HepG2 (cell line): ENCODE data around the gene TLL2. TPM values are rescaled to one million over a fixed set of nuclear protein-coding genes. Genes with fewer than 3 reads are reported as not detected.
A peak's percentile ranks its signal among the peaks of the same experiment; 100 is the strongest.

Experiments
- BCL6 ChIP-seq: IDR thresholded peaks from 2 replicates; pipeline ENCODE4 v1.6.1; 2016; ENCODE audit warnings: missing genetic modification reagents, missing compliant biosample characterization
- CBX1 ChIP-seq: IDR thresholded peaks from one replicate; pipeline ENCODE4 v1.6.1; 2016; ENCODE audit warnings: antibody characterized with exemption, low read depth
- CBX2 ChIP-seq, 2 experiments: fragments of 200-600 bp in 1 of 2; sonication (generic); formaldehyde crosslinking in 1 of 2; IDR thresholded peaks; 2 replicates each; pipeline versions ENCODE4 v1.7.0 to v1.8.1; 2018 to 2022; ENCODE audit warnings: low read depth in 2 of 2, low read length in 1 of 2, mild to moderate bottlenecking in 1 of 2, missing genetic modification reagents in 1 of 2
- CENPX ChIP-seq: sonication (generic); formaldehyde crosslinking; IDR thresholded peaks from 2 replicates; pipeline ENCODE4 v1.9.0; 2021; ENCODE audit warnings: mild to moderate bottlenecking, missing genetic modification reagents, moderate library complexity
- CHCHD3 ChIP-seq: sonication (generic); formaldehyde crosslinking; IDR thresholded peaks from 2 replicates; pipeline ENCODE4 v1.8.0; 2022; ENCODE audit warnings: mild to moderate bottlenecking, missing genetic modification reagents, moderate library complexity
- FOXA3 ChIP-seq: IDR thresholded peaks from 2 replicates; pipeline ENCODE4 v1.6.1; 2016; ENCODE audit warnings: missing genetic modification reagents, missing compliant biosample characterization
- FOXO4 ChIP-seq: sonication (generic); formaldehyde crosslinking; conservative IDR thresholded peaks from 2 replicates; pipeline ENCODE4 v1.8.1; 2023; ENCODE audit warnings: missing genetic modification reagents
- HMGXB4 ChIP-seq, 2 experiments: sonication (generic) in 1 of 2; formaldehyde crosslinking in 1 of 2; IDR thresholded peaks; 2 replicates each; pipeline versions ENCODE4 v1.4.0 to v1.6.1; 2018 to 2020; ENCODE audit warnings: missing genetic modification reagents in 2 of 2, borderline replicate concordance in 1 of 2, low read depth in 1 of 2, mild to moderate bottlenecking in 1 of 2, missing biosample characterization in 1 of 2
- KLF16 ChIP-seq, 2 experiments: sonication (generic) in 1 of 2; formaldehyde crosslinking in 1 of 2; IDR thresholded peaks; 2 replicates each; pipeline versions ENCODE4 v1.6.1 to v1.8.0; 2016 to 2023; ENCODE audit warnings: missing genetic modification reagents in 2 of 2, missing compliant biosample characterization in 1 of 2
- MYNN ChIP-seq: sonication (generic); formaldehyde crosslinking; IDR thresholded peaks from 2 replicates; pipeline ENCODE4 v1.4.0; 2020; ENCODE audit warnings: mild to moderate bottlenecking, low read depth, missing genetic modification reagents
- NCOA2 ChIP-seq: sonication (generic); formaldehyde crosslinking; IDR thresholded peaks from 2 replicates; pipeline ENCODE4 v1.8.0; 2022; ENCODE audit warnings: inconsistent platforms
- RARG ChIP-seq: sonication (generic); formaldehyde crosslinking; IDR thresholded peaks from 2 replicates; pipeline ENCODE4 v1.4.0; 2020; ENCODE audit warnings: low read depth, mild to moderate bottlenecking, missing genetic modification reagents
- REL ChIP-seq: sonication (generic); formaldehyde crosslinking; conservative IDR thresholded peaks from 2 replicates; pipeline ENCODE4 v1.8.0; 2022; ENCODE audit warnings: mild to moderate bottlenecking, missing genetic modification reagents, moderate library complexity
- SAFB2 ChIP-seq: sonication (generic); formaldehyde crosslinking; IDR thresholded peaks from 2 replicates; pipeline ENCODE4 v1.5.1; 2020; ENCODE audit warnings: missing genetic modification reagents, low read depth, mild to moderate bottlenecking, borderline replicate concordance
- YEATS4 ChIP-seq: sonication (generic); formaldehyde crosslinking; IDR thresholded peaks from 2 replicates; pipeline ENCODE4 v1.4.0; 2020; ENCODE audit warnings: missing genetic modification reagents, borderline replicate concordance
- ZMAT3 ChIP-seq: sonication (generic); formaldehyde crosslinking; conservative IDR thresholded peaks from 2 replicates; pipeline ENCODE4 v1.7.0; 2021; ENCODE audit warnings: missing genetic modification reagents
- ZNF10 ChIP-seq: sonication (generic); formaldehyde crosslinking; IDR thresholded peaks from 2 replicates; pipeline ENCODE4 v1.4.0; 2020; ENCODE audit warnings: mild to moderate bottlenecking, low read depth, missing genetic modification reagents, borderline replicate concordance
- ZNF282 ChIP-seq: fragments of 450-650 bp; IDR thresholded peaks from 2 replicates; pipeline ENCODE4 v1.6.1; 2018; ENCODE audit not compliant: partially characterized antibody
- polyA plus RNA-seq, 8 experiments: library from polyadenylated mRNA; depleted of rRNA in 3 of 8; stranded (reverse) in 7 of 8; unstranded in 1 of 8; fragments of >200 nt; fragmentation: Illumina TruSeq in 4 of 8; extraction: Trizol in 4 of 8; gene quantifications; 2 replicates each; pipeline versions ENCODE4 v1.2.1 to v1.2.3, GENCODE V29; 2011 to 2016; ENCODE audit warnings: low read depth in 4 of 8, missing spikeins in 1 of 8, mixed read lengths in 1 of 8; ENCODE audit not compliant: insufficient read depth in 1 of 8
- total RNA-seq, 5 experiments: library from RNA; depleted of rRNA; stranded (reverse); fragments of >200 nt; fragmentation: Illumina TruSeq; extraction: Trizol; gene quantifications; 2 replicates each; pipeline ENCODE4 v1.2.3, GENCODE V29; 2016; ENCODE audit warnings: low read depth in 1 of 5
- TF ChIP-seq, protein P1 (sequence below): sonication (generic); formaldehyde crosslinking; IDR thresholded peaks from 2 replicates; pipeline ENCODE4 v1.4.0; 2020; ENCODE audit warnings: low read depth, mild to moderate bottlenecking, missing genetic modification reagents
- TF ChIP-seq, protein P2 (sequence below): sonication (generic); formaldehyde crosslinking; IDR thresholded peaks from 2 replicates; pipeline ENCODE4 v1.4.0; 2020; ENCODE audit warnings: mild to moderate bottlenecking, missing genetic modification reagents
- TF ChIP-seq, protein P3 (sequence below): IDR thresholded peaks from 2 replicates; pipeline ENCODE4 v1.6.1; 2016; ENCODE audit warnings: missing compliant biosample characterization, missing genetic modification reagents, borderline replicate concordance

The TLL2 gene
- total and polyA plus RNA-seq, 2 of the 13 experiments (the other 11 are each of a cell fraction or from before 2014, with no cell fraction given), result 0.09 TPM; not detected in 1

- TF ChIP-seq YEATS4 (CRISPR knock-in tag), result no peak
- TF ChIP-seq ZMAT3 (CRISPR knock-in tag), result no peak
- no peak for TF ChIP-seq KLF16 (CRISPR knock-in tag; IDR thresholded peaks at IDR 0.05)
- TF ChIP-seq BCL6 (CRISPR knock-in tag), result 0 out of 2 replicates have a peak, but pooled peaks have one; percentile 13
- no peak for TF ChIP-seq SAFB2
- TF ChIP-seq CHCHD3 (CRISPR knock-in tag), result no peak
- TF ChIP-seq FOXO4 (CRISPR knock-in tag), result no peak
- TF ChIP-seq CBX1, result no peak
- TF ChIP-seq CBX2 (IDR thresholded peaks at IDR 0.05; ENCODE audit: low read depth, low read length), result no peak
- no peak for TF ChIP-seq CBX2 (CRISPR knock-in tag; IDR thresholded peaks at IDR 0.05; ENCODE audit: low read depth)
- TF ChIP-seq RARG (CRISPR knock-in tag), result no peak
- TF ChIP-seq, protein P1, sequence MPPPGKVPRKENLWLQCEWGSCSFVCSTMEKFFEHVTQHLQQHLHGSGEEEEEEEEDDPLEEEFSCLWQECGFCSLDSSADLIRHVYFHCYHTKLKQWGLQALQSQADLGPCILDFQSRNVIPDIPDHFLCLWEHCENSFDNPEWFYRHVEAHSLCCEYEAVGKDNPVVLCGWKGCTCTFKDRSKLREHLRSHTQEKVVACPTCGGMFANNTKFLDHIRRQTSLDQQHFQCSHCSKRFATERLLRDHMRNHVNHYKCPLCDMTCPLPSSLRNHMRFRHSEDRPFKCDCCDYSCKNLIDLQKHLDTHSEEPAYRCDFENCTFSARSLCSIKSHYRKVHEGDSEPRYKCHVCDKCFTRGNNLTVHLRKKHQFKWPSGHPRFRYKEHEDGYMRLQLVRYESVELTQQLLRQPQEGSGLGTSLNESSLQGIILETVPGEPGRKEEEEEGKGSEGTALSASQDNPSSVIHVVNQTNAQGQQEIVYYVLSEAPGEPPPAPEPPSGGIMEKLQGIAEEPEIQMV (CRISPR knock-in tag), result 0 out of 2 replicates have a peak, but pooled peaks have one; percentile 26
- no peak for TF ChIP-seq ZNF282
- no peak for TF ChIP-seq MYNN (CRISPR knock-in tag)
- peak; percentile 75 to 92 for TF ChIP-seq HMGXB4 (CRISPR knock-in tag; IDR thresholded peaks at IDR 0.05; ENCODE audit: borderline replicate concordance in 1 of 2, low read depth in 1 of 2)
- TF ChIP-seq NCOA2 (CRISPR knock-in tag), result peak; percentile 31; the same call in 1 of the 2 replicates
- TF ChIP-seq ZNF10, result no peak
- TF ChIP-seq, protein P2, sequence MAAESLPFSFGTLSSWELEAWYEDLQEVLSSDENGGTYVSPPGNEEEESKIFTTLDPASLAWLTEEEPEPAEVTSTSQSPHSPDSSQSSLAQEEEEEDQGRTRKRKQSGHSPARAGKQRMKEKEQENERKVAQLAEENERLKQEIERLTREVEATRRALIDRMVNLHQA (CRISPR knock-in tag), result no peak
- TF ChIP-seq, protein P3, sequence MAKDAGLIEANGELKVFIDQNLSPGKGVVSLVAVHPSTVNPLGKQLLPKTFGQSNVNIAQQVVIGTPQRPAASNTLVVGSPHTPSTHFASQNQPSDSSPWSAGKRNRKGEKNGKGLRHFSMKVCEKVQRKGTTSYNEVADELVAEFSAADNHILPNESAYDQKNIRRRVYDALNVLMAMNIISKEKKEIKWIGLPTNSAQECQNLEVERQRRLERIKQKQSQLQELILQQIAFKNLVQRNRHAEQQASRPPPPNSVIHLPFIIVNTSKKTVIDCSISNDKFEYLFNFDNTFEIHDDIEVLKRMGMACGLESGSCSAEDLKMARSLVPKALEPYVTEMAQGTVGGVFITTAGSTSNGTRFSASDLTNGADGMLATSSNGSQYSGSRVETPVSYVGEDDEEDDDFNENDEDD, result peak; percentile 81; the same call in 1 of the 2 replicates
- peak; percentile 53 for TF ChIP-seq FOXA3 (CRISPR knock-in tag)
- TF ChIP-seq REL (CRISPR knock-in tag), result no peak
- no peak for TF ChIP-seq CENPX (CRISPR knock-in tag)
Measured at GRCh38 chr10:96374985-96375830, 138.5 kb downstream of the TLL2 start (continued).
